ENCODE results near the gene CFAP61. TPM values are rescaled to one million over a fixed set of nuclear protein-coding genes. Genes with fewer than 3 reads are reported as not detected.
A peak's percentile ranks its signal among the peaks of the same experiment; 100 is the strongest.

Gene CFAP61
- total RNA-seq, 1 donor from 2014 or later = 5.6 TPM

GRCh38 chr20:20368418-20369249 is 316.3 kb downstream of the CFAP61 start:
- DNase-seq (ENCODE audit: extremely low spot score, unreplicated experiment) = no peak
- H3K4me1 Mint-ChIP-seq (ENCODE audit: unreplicated experiment) = peaks cover 11% of the 10 kb centered on the region

GRCh38 chr20:20369250-20370093 is 317.1 kb downstream of the CFAP61 start:
- H3K4me1 Mint-ChIP-seq (ENCODE audit: unreplicated experiment) = peaks cover 11% of the 10 kb centered on the region
- no peaks in the 10 kb centered on the region for H3K9me3 Mint-ChIP-seq
- no peak for TF ChIP-seq CTCF (conservative IDR thresholded peaks at IDR 0.05)
- H3K27ac Mint-ChIP-seq = peak overlapping the region; percentile 39
- peak overlapping the region; percentile 89 for H3K4me3 Mint-ChIP-seq
- H3K36me3 Mint-ChIP-seq = no peaks in the 10 kb centered on the region
- peaks cover 82% of the 10 kb centered on the region for H3K27me3 Mint-ChIP-seq
- DNase-seq (ENCODE audit: extremely low spot score, unreplicated experiment) = no peak

More at GRCh38 chr20:20368418-20369249, 316.3 kb downstream of the CFAP61 start:
- Mint-ChIP-seq H3K36me3 (no peaks in the 10 kb centered on the region), H3K9me3 (no peaks in the 10 kb centered on the region), H3K27ac (no peak overlapping the region), H3K27me3 (peaks cover 80% of the 10 kb centered on the region), H3K4me3 (no peak overlapping the region)
- no peak for TF ChIP-seq CTCF (conservative IDR thresholded peaks at IDR 0.05)

- TF ChIP-seq CTCF (conservative IDR thresholded peaks at IDR 0.05) = no peak
- no peak for DNase-seq (ENCODE audit: extremely low spot score, unreplicated experiment)
- H3K4me3 Mint-ChIP-seq = peak overlapping the region; percentile 89
- no peaks in the 10 kb centered on the region for H3K9me3 Mint-ChIP-seq
- H3K27me3 Mint-ChIP-seq = peaks cover 83% of the 10 kb centered on the region
- peak overlapping the region; percentile 39 for H3K27ac Mint-ChIP-seq
- H3K4me1 Mint-ChIP-seq (ENCODE audit: unreplicated experiment) = peaks cover 11% of the 10 kb centered on the region
- H3K36me3 Mint-ChIP-seq = no peaks in the 10 kb centered on the region
Observed at GRCh38 chr20:20370094-20370575, 317.8 kb downstream of the CFAP61 start.

- DNase-seq (ENCODE audit: extremely low spot score, unreplicated experiment) = no peak
- H3K4me1 Mint-ChIP-seq (ENCODE audit: unreplicated experiment) = peaks cover 6% of the 10 kb centered on the region
- peaks cover 83% of the 10 kb centered on the region for H3K27me3 Mint-ChIP-seq
- TF ChIP-seq CTCF (conservative IDR thresholded peaks at IDR 0.05) = peak; percentile 33
- no peaks in the 10 kb centered on the region for H3K9me3 Mint-ChIP-seq
- H3K4me3 Mint-ChIP-seq = peak overlapping the region; percentile 37
- no peaks in the 10 kb centered on the region for H3K36me3 Mint-ChIP-seq
- no peak overlapping the region for H3K27ac Mint-ChIP-seq
Observed at GRCh38 chr20:20371083-20371482, 318.8 kb downstream of the CFAP61 start.

- Mint-ChIP-seq H3K4me3 (peak overlapping the region; percentile 20), H3K9me3 (no peaks in the 10 kb centered on the region), H3K27me3 (peaks cover 83% of the 10 kb centered on the region), H3K36me3 (no peaks in the 10 kb centered on the region), H3K4me1 (ENCODE audit: unreplicated experiment) (peaks cover 6% of the 10 kb centered on the region), H3K27ac (no peak overlapping the region)
- no peak for TF ChIP-seq CTCF (conservative IDR thresholded peaks at IDR 0.05)
- DNase-seq (ENCODE audit: extremely low spot score, unreplicated experiment) = no peak
Observed at GRCh38 chr20:20371681-20372080, 319.3 kb downstream of the CFAP61 start.
